ENCODE measurements around the gene ALOX15B. TPM values are rescaled to one million over a fixed set of nuclear protein-coding genes. Genes with fewer than 3 reads are reported as not detected.

ALOX15B gene
- total and polyA plus RNA-seq, 4 donors, result 0.16 to 1.0 (median 0.56) TPM

GRCh38 chr17:8087075-8087951 is 48.5 kb downstream of the ALOX15B start, which contains the start of gene ALOX12B:
Gene ALOX12B (minus strand): TSS chr17:8087716. CDS start chr17:8087442, 274 bp downstream.
- H3K36me3 ChIP-seq (ENCODE audit: control insufficient read depth in 4 of 4, insufficient read depth in 3 of 4, low read depth in 1 of 4, low read length in 3 of 4), result no peaks in the 10 kb centered on the region
- peaks cover 0 to 13% (median 3%) of the 10 kb centered on the region in 4 donors for H3K27me3 ChIP-seq (ENCODE audit: control insufficient read depth in 4 of 4, insufficient read depth in 4 of 4, low read length in 3 of 4)
- TF ChIP-seq ZBTB33 (IDR thresholded peaks at IDR 0.05), result no peak
- no peak for TF ChIP-seq HNF4G (IDR thresholded peaks at IDR 0.05)
- no peak for TF ChIP-seq ATF3 (IDR thresholded peaks at IDR 0.05)
- no peak for TF ChIP-seq JUND (IDR thresholded peaks at IDR 0.05)
- no peak for TF ChIP-seq CTCF (IDR thresholded peaks at IDR 0.05; ENCODE audit: low read depth, low read length, missing input control)
- no peak for TF ChIP-seq MAX (IDR thresholded peaks at IDR 0.05)
- TF ChIP-seq FOXA1 (IDR thresholded peaks at IDR 0.05), result no peak
- TF ChIP-seq YY1 (IDR thresholded peaks at IDR 0.05), result no peak
- no peak for TF ChIP-seq HNF4A (conservative IDR thresholded peaks at IDR 0.05)
- no peak for TF ChIP-seq EGR1 (IDR thresholded peaks at IDR 0.05; ENCODE audit: low read depth in 2 of 2)
- TF ChIP-seq NR2F2 (IDR thresholded peaks at IDR 0.05), result no peak
- TF ChIP-seq GABPA (IDR thresholded peaks at IDR 0.05 in 1 of 2, conservative IDR thresholded peaks at IDR 0.05 in 1 of 2), result no peak
- TF ChIP-seq RAD21 (IDR thresholded peaks at IDR 0.05), result no peak
- TF ChIP-seq, protein P1, sequence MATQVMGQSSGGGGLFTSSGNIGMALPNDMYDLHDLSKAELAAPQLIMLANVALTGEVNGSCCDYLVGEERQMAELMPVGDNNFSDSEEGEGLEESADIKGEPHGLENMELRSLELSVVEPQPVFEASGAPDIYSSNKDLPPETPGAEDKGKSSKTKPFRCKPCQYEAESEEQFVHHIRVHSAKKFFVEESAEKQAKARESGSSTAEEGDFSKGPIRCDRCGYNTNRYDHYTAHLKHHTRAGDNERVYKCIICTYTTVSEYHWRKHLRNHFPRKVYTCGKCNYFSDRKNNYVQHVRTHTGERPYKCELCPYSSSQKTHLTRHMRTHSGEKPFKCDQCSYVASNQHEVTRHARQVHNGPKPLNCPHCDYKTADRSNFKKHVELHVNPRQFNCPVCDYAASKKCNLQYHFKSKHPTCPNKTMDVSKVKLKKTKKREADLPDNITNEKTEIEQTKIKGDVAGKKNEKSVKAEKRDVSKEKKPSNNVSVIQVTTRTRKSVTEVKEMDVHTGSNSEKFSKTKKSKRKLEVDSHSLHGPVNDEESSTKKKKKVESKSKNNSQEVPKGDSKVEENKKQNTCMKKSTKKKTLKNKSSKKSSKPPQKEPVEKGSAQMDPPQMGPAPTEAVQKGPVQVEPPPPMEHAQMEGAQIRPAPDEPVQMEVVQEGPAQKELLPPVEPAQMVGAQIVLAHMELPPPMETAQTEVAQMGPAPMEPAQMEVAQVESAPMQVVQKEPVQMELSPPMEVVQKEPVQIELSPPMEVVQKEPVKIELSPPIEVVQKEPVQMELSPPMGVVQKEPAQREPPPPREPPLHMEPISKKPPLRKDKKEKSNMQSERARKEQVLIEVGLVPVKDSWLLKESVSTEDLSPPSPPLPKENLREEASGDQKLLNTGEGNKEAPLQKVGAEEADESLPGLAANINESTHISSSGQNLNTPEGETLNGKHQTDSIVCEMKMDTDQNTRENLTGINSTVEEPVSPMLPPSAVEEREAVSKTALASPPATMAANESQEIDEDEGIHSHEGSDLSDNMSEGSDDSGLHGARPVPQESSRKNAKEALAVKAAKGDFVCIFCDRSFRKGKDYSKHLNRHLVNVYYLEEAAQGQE (IDR thresholded peaks at IDR 0.05), result no peak
- H3K9ac ChIP-seq (ENCODE audit: low read depth in 1 of 2, low read length in 2 of 2), result no peak within 1 kb of the TSS
- H3K4me3 ChIP-seq (ENCODE audit: low read depth in 1 of 3, low read length in 3 of 3), result no peak within 1 kb of the TSS
- no peak within 1 kb of the TSS for H3K27ac ChIP-seq (ENCODE audit: low read depth in 1 of 2, low read length in 2 of 2)
- H3K4me1 ChIP-seq (ENCODE audit: control insufficient read depth in 4 of 4, insufficient read depth in 4 of 4, low read length in 3 of 4), result no peaks in the 10 kb centered on the region
- DNase-seq (ENCODE audit: low spot score), result no peak
- H3K9me3 ChIP-seq (ENCODE audit: control insufficient read depth in 4 of 4, low read length in 3 of 4), result no peaks in the 10 kb centered on the region
- WGBS, result 84% methylated on average over 20 of the region's 20 CpGs

Data from liver (tissue), 9 donors.